Stimulated activated CD8-positive, alpha-beta memory T cell treated with anti-CD3 and anti-CD28 coated beads, Interleukin-7, amount 100 ng/mL, for 1 hour (primary cell): ENCODE results near the gene N4BP2L2.

Experiments used
- DNase-seq, 2 donors: peaks; one replicate each; pipeline ENCODE4 v3.0.0-alpha.2; 2020; ENCODE audit warnings: low read depth in 2 of 2

N4BP2L2 gene

GRCh38 chr13:32426191-32426989 is 112.2 kb downstream of the N4BP2L2 start:
- DNase-seq = peak in 1 of 2 donors; percentile 7

DNA sequence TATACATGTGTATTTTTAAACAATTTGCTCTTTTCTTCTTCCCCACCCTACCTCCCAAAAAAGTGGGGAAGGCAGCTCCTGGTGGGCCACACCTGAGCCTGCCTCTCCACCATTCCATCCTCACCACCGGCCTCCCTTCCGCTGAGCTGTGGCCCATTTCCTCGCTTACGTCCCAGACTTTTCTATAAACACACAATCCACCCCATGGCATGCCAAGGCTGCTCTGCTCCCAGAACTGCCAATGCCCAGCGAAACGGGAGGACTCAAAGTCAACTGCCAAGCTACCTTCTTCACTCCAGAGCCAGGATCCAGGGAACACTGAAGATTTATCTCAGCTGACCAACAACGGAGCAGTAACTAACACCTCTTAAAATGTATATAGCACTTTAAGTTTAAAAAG is 113.4 kb downstream of the N4BP2L2 start:
- DNase-seq = no peak

DNA sequence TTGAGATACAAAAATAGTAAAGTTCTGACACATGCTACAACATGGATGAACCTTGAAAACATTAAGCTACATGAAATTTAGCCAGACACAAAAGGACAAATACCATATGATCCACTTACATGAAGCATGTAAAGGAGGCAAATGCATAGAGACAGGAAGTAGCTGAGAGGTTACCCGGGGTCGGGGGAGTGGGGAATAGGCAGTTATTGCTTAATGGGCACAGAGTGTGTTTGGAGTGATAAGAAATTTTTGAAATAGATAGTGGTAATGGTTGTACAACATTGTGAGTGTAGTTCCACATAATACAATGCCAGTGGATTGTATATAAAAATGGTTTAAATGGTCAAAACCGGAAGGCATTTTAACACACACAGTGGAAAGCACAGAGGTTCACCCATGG is 115.0 kb downstream of the N4BP2L2 start:
- DNase-seq = no peak

DNA sequence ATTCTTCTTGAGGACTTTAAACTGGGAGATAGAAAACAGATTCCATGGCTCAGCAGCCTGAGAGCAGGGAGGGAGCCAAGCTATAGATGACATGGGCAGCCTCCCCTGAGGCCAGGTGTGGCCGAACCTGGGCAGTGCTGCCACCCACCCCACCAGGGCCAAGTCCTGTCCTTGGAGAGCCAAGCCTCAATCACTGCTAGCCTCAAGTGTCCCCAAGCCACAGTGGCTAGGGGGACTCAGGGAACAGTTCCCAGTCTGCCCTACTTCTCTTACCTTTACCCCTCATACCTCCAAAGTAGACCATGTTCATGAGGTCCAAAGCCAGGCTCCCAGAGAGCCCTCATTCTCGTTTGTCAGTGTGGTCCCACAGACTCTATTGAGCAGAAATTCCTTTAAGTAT is 118.7 kb downstream of the N4BP2L2 start:
- no peak for DNase-seq

DNA sequence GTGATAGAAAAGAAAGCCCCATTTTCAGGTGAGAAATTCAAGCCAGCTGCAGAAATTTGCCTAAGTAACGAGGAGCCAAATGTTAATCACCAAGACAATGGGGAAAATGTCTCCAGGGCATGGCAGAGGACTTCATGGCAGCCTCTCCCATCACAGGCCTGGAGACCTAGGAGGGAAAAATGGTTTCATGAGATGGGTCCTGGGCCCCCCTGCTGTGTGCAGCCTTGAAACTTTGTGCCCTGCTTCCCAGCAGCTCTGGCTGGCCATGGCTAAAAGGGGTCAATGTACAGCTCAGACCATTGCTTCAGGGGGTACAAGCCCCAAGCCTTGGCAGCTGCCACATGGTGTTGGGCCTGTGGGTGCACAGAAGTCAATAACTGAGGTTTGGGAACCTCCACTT is 120.6 kb downstream of the N4BP2L2 start:
- no peak for DNase-seq

DNA sequence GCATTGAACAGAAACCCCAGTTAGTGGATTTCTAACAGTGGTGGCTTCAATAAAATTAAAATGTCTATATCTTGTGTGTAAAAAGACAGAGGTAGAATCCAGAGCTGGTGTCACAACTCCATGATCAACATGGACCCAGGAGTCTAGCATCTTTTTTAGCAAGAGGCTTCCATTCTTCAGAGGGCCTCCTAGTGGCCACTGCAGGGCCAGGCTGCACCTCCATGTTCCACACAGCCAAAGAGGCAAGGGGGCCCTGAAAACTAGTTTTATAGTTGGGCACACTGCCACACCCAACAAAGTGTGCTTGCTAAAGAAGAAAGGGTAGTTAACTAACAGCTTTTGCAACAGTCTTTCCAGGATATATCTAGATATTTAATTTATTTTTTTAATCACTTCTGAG is 123.6 kb downstream of the N4BP2L2 start:
- DNase-seq = no peak

DNA sequence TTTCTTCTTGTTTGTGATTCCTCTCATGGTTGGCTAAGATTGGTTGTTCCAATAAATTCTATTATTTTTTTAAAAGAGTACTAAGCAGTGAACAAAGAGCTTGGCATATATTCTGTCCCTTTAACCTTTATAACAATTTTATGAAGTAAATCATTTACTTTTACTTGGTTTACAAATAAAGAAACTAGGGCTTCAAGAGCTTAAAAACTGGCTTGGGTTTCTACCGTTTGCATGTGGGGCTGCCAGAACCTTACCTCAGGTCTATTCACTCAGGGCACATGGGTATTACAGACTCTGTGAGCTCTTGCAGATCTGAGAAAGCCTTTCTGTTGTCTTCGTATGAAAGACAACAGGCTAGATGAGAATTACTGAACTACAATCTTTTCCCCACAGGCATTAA is 124.0 kb downstream of the N4BP2L2 start:
- no peak for DNase-seq

DNA sequence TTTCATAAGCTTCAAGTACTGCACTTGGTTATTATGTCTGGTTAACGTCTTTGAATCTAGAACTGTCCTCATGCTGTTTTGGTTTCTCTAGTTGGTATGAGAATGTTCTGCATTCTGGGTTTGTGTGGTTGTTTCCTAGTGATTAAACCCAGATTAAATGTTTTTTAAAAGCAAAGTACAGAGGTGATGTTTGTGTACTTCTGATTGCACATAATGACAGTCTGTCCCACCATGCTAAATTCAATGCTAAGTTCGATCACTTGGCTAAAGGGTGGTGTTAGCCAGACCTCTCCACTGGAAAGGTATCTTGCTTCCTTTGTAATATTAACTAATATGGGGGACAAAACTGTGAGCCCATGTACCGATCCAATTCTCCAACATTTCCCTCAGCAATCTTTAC is 125.3 kb downstream of the N4BP2L2 start:
- no peak for DNase-seq

- no peak for DNase-seq
Observed at GRCh38 chr13:32409561-32410421, 128.8 kb downstream of the N4BP2L2 start.

DNA sequence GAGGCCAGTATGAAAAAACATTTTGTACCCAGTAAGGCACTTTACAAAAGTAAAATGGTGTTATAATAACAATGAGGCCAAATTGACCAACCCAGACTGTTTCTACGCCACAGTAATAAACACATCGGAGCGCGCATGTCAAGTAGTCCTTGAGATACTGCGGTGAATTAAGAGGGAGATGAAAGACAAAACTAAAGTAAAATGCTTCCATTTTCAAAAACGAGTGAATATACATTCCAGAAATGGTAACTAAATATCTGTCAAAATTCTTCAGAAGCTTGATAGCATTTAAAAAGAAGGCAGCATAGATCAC is 129.6 kb downstream of the N4BP2L2 start:
- DNase-seq = no peak

GRCh38 chr13:32408296-32409000 is 130.1 kb downstream of the N4BP2L2 start:
- no peak for DNase-seq

DNA sequence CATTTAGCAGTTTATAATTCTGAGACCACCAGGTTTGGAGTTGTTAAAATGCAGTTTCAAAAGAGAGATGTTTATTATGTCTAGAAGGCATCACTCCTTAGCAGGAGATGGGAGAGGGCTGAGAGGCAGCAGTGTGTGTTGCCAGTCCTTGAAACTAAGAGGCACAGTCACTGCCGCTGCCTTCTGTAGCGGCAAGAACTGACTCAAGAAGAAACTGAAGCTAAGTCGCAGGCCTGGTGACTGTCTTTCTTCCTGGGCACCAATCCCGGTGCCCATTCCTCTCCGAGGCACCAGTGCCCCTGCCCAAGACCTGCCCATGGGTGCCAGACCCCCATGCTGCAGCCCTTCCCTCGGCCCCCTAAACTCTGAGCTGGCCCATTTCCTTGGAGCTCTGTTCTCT is 130.7 kb downstream of the N4BP2L2 start:
- no peak for DNase-seq

DNA sequence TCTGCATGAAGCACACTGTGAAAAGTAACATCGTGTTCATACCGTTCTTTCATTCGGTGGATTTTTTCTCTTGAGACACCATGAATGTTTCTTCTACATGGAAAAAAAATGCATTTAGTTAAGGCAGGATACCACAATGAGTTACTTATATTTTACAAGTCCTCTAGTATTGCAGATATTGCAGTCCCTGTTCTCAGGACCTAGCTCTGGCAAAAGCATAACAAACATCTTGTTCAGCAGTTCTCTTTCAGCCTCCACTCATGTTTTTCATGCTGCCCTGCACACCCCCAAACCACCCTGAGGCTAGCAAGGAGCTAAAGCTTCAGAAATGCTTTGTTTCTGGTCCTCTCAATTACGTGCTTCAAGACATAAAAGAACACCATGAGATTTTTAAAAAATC is 135.5 kb downstream of the N4BP2L2 start:
- no peak for DNase-seq

GRCh38 chr13:32391101-32391619 is 147.4 kb downstream of the N4BP2L2 start:
- no peak for DNase-seq

DNA sequence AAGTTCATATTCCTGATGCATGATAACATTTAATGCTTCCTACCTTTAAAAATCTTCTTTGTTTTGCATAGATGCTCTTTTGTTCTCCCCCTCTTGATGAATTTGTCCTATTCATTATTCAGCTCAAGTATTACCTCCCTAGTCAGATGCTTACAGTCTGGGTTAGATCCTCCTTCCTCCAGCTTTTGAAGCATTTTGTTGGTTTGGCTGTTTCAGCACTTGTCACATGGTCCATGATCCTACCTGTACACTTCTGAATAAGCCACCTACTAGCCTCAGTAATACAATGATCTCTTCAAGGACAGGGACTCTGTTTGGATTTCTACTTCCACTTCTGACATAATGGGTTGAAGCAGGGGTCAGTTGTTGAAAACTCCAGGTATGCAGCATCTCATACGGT is 148.1 kb downstream of the N4BP2L2 start:
- DNase-seq = no peak

GRCh38 chr13:32390048-32390447 is 148.5 kb downstream of the N4BP2L2 start:
- DNase-seq = no peak

- DNase-seq = no peak
Observed at GRCh38 chr13:32385410-32385809, 153.2 kb downstream of the N4BP2L2 start.

GRCh38 chr13:32384702-32385101 is 153.9 kb downstream of the N4BP2L2 start:
- DNase-seq = no peak

DNA sequence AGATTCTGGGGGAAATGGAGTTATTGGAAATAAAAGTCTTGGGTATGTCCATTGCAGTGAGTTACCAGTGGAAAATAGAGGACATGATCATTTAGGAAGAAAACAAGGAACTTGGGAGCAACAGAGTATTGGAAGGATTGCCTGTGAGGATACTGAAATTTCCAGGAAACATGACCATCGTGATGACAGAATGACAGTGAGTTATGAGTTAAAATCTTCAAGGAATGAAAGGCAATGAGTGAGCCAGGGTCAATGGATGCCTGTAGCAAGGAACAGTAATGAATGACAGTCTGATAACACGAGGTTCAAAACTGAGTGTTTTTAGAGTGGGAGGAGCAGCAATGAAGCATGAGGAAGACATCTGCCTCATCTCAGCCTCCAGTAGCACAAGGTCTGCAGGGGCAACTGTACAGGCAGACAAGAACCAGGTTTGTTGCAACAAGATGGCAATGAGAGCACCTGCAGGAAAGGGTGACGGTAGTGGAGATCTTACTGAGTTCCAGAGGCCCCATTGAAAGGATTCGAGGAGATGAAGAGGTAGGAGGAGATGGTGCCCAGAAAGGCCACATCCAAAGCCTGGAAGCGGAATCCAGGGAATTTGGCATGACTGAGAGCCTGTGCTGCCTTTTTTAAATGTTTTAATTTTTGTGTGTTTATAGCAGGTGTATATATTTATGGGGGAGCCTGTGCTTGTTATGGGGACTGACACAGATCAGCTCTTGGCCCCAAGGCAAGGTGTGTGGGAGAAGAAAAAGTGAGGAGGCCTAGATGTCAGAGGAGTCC is 154.6 kb downstream of the N4BP2L2 start:
- no peak for DNase-seq
